K562 (cell line): ENCODE data around the gene PPP1R9A. TPM values are rescaled to one million over a fixed set of nuclear protein-coding genes. Genes with fewer than 3 reads are reported as not detected.

Experiments used
- ATAC-seq: fragments of 200-7000 bp; cut with Tn5 transposase; 3 replicates; pipeline ENCODE4 v1.9.1; 2020; ENCODE audit warnings: moderate library complexity
- BruUV-seq: library from RNA; stranded (reverse); fragments of 400-500 nt; replicated peaks from 2 replicates; lab custom pipeline; 2021; lab: Mats Ljungman, UMichigan
- CTCF ChIA-PET: fragments of 300-600 bp; formaldehyde crosslinking; extraction: SDS; loops from one replicate; lab custom pipeline; 2021; ENCODE audit warnings: low intra/inter-chr PET ratio; lab: Yijun Ruan, JAX
- POLR2A ChIA-PET: fragments of 300-600, 350-650 bp; sonication (Branson Sonifier 250); formaldehyde crosslinking; extraction: SDS; loops from one replicate; lab custom pipeline; 2021; ENCODE audit warnings: antibody characterized with exemption, inconsistent platforms; lab: Yijun Ruan, JAX
- DNase-seq, 4 experiments: peaks; one replicate each; pipeline versions ENCODE4 v3.0.0 to v3.0.0-alpha.2; 2011 to 2018; ENCODE audit warnings: low spot score in 3 of 4, mixed read lengths in 3 of 4; ENCODE audit errors: extremely low read depth in 1 of 4
- FAIRE-seq: peaks from 2 replicates; lab custom pipeline; 2011; peaks lifted over from hg19 to GRCh38; lab: Jason Lieb, UNC
- H2AFZ ChIP-seq: 2 replicates; pipeline ENCODE4 v1.6.0; 2011; ENCODE audit warnings: low read depth, low read length, control low read depth, inconsistent platforms
- H3K27ac ChIP-seq: fragments of 200-600 bp; 3 replicates; pipeline ENCODE4 v1.8.0; 2011; ENCODE audit warnings: low read depth, mild to moderate bottlenecking, control low read depth, inconsistent platforms, low read length, moderate library complexity, mixed read lengths; ENCODE audit errors: extremely low read depth
- H3K27me3 ChIP-seq, 2 experiments: fragments of 300-600 bp in 1 of 2; 2 replicates in 1 of 2; 3 replicates in 1 of 2; pipeline versions ENCODE4 v1.6.0 to v1.8.0; 2011; ENCODE audit warnings: inconsistent platforms in 2 of 2, low read length in 2 of 2, mild to moderate bottlenecking in 1 of 2, mixed read lengths in 1 of 2, moderate library complexity in 1 of 2; ENCODE audit not compliant: control insufficient read depth in 2 of 2, insufficient read depth in 2 of 2
- H3K36me3 ChIP-seq: fragments of 300-600 bp; 3 replicates; pipeline ENCODE4 v1.8.0; 2011; ENCODE audit warnings: mild to moderate bottlenecking, low read length, inconsistent platforms; ENCODE audit not compliant: control insufficient read depth, insufficient read depth
- H3K4me1 ChIP-seq, 2 experiments: fragments of 200-600 bp in 1 of 2; replicated peaks in 1 of 2; 2 replicates in 1 of 2; 3 replicates in 1 of 2; pipeline versions ENCODE4 v1.5.1 to v1.8.0; 2011; ENCODE audit warnings: inconsistent platforms in 2 of 2, low read length in 2 of 2, mild to moderate bottlenecking in 1 of 2, mixed read lengths in 1 of 2, moderate library complexity in 1 of 2; ENCODE audit not compliant: control insufficient read depth in 2 of 2, insufficient read depth in 2 of 2
- H3K4me2 ChIP-seq: 2 replicates; pipeline ENCODE4 v1.6.1; 2011; ENCODE audit warnings: low read length, control low read depth, inconsistent platforms, mixed read lengths; ENCODE audit not compliant: insufficient read depth
- H3K4me3 ChIP-seq: fragments of 200-600 bp; sonication (generic), shearing (Covaris generic); 2 replicates; pipeline ENCODE4 v1.5.1; 2016; ENCODE audit warnings: control low read depth, inconsistent platforms
- H3K79me2 ChIP-seq: fragments of 200-600 bp; 3 replicates; pipeline ENCODE4 v1.8.0; 2011; ENCODE audit warnings: low read length, inconsistent platforms; ENCODE audit not compliant: control insufficient read depth, insufficient read depth
- H3K9ac ChIP-seq, 2 experiments: 2 replicates each; pipeline versions ENCODE4 v1.6.0 to v1.6.1; 2011; ENCODE audit warnings: low read depth in 2 of 2, low read length in 2 of 2, control low read depth in 1 of 2, inconsistent platforms in 1 of 2, mild to moderate bottlenecking in 1 of 2, mixed read lengths in 1 of 2; ENCODE audit not compliant: insufficient read depth in 1 of 2
- H3K9me1 ChIP-seq: one replicate; pipeline ENCODE4 v1.6.0; 2011; ENCODE audit warnings: inconsistent platforms, mild to moderate bottlenecking, low read length, moderate library complexity; ENCODE audit not compliant: control insufficient read depth, insufficient read depth
- H3K9me3 ChIP-seq: replicated peaks from 2 replicates; pipeline ENCODE4 v1.5.1; 2011; ENCODE audit warnings: low read depth, low read length, inconsistent platforms; ENCODE audit not compliant: control insufficient read depth, insufficient read depth
- H4K20me1 ChIP-seq: replicated peaks from 2 replicates; pipeline ENCODE4 v1.6.1; 2011; ENCODE audit warnings: low read length, inconsistent platforms, mixed read lengths; ENCODE audit not compliant: control insufficient read depth, insufficient read depth
- CBX3 ChIP-seq, 2 experiments: IDR thresholded peaks; 1 replicate in 1 of 2; 2 replicates in 1 of 2; pipeline ENCODE4 v1.6.1; 2012; ENCODE audit warnings: inconsistent platforms in 2 of 2, low read length in 2 of 2, borderline replicate concordance in 1 of 2, control low read depth in 1 of 2
- CGGBP1 ChIP-seq: fragments of 250-450 bp; sonication (Bioruptor Pico); IDR thresholded peaks from 2 replicates; pipeline ENCODE4 v1.9.0; 2021; ENCODE audit warnings: mild to moderate bottlenecking
- CREBBP ChIP-seq: IDR thresholded peaks from one replicate; pipeline ENCODE4 v1.6.1; 2012; ENCODE audit warnings: low read depth, mild to moderate bottlenecking, control low read depth, inconsistent platforms, low read length
- MYNN ChIP-seq, 2 experiments: sonication (generic); formaldehyde crosslinking in 1 of 2; IDR thresholded peaks; 2 replicates each; pipeline versions ENCODE4 v1.5.0 to v1.6.1; 2016 to 2020; ENCODE audit warnings: antibody characterized with exemption in 1 of 2, missing genetic modification reagents in 1 of 2
- RBM15 ChIP-seq: fragments of 200-400 bp; formaldehyde crosslinking; IDR thresholded peaks from 2 replicates; pipeline ENCODE4 v1.6.1; 2018; ENCODE audit warnings: mild to moderate bottlenecking, low read length, moderate library complexity; ENCODE audit not compliant: insufficient read depth
- RUNX1 ChIP-seq: sonication (generic); IDR thresholded peaks from 2 replicates; pipeline ENCODE4 v1.6.1; 2016; ENCODE audit warnings: antibody characterized with exemption, low read depth
- SNRNP70 ChIP-seq: fragments of 200-400 bp; formaldehyde crosslinking; optimal IDR thresholded peaks from 2 replicates; pipeline ENCODE3; 2017; ENCODE audit warnings: low read depth, low read length
- TCF7 ChIP-seq: sonication (generic); IDR thresholded peaks from 2 replicates; pipeline ENCODE4 v1.6.1; 2016; ENCODE audit warnings: antibody characterized with exemption, borderline replicate concordance
- TRIM28 ChIP-seq: fragments of 450-650 bp; IDR thresholded peaks from 2 replicates; pipeline ENCODE4 v1.6.1; 2017
- WHSC1 ChIP-seq: IDR thresholded peaks from one replicate; pipeline ENCODE4 v1.6.1; 2012; ENCODE audit warnings: low read length, control low read depth, inconsistent platforms
- WGBS: fragments of 100-300 bp; shearing (Covaris generic); methylation state at CpG from one replicate; pipeline ENCODE4 v1.1.6; 2016; ENCODE audit warnings: low coverage, mixed read lengths; ENCODE audit not compliant: insufficient coverage; ENCODE audit errors: missing lambda C conversion rate; 5-methylcytosine and 5-hydroxymethylcytosine counted together
- in situ Hi-C: fragments of 300-500 bp; cut with MboI; formaldehyde crosslinking; loops from 4 replicates; pipeline ENCODE4 v1.15.0; 2018; ENCODE audit warnings: inconsistent platforms, mixed read lengths
- intact Hi-C: fragments of 100-400 bp; cut with micrococcal nuclease; formaldehyde crosslinking; loops from 2 replicates; pipeline ENCODE4 v1.14.2; 2022
- polyA plus RNA-seq, 8 experiments: library from polyadenylated mRNA; depleted of rRNA in 4 of 8; stranded (reverse) in 5 of 8; unstranded in 3 of 8; fragments of >200 nt; fragmentation: Nextera tagmentation in 2 of 8; fragmentation: Illumina TruSeq in 1 of 8; extraction: Ambion mirVana in 2 of 8; extraction: Trizol in 1 of 8; gene quantifications; 2 replicates each; pipeline versions ENCODE4 v1.2.1 to v1.2.3, GENCODE V29; 2011 to 2014; ENCODE audit warnings: inconsistent platforms in 1 of 8, missing spikeins in 1 of 8
- total RNA-seq, 7 experiments: library from RNA; depleted of rRNA in 6 of 7; stranded (reverse); fragments of >200 nt in 6 of 7; fragmentation: Illumina TruSeq in 2 of 7; extraction: Trizol in 2 of 7; gene quantifications; 2 replicates each; pipeline versions ENCODE4 v1.2.1 to v1.2.3, GENCODE V29; 2011 to 2021; ENCODE audit warnings: low replicate concordance in 1 of 7
- TF ChIP-seq, protein P1 (sequence below), 2 experiments: fragments of 250-450 bp in 1 of 2; fragments of 450-650 bp in 1 of 2; sonication (Bioruptor Pico) in 1 of 2; IDR thresholded peaks; 2 replicates each; pipeline versions ENCODE4 v1.6.1 to v1.8.0; 2016 to 2021; ENCODE audit warnings: mild to moderate bottlenecking in 2 of 2, moderate library complexity in 2 of 2, missing compliant biosample characterization in 1 of 2, missing genetic modification characterization in 1 of 2

Gene PPP1R9A
- total and polyA plus RNA-seq, 9 of the 15 experiments (the other 6 are each of a cell fraction or from before 2014, with no cell fraction given) = 0.24 TPM; not detected in 8

DNA sequence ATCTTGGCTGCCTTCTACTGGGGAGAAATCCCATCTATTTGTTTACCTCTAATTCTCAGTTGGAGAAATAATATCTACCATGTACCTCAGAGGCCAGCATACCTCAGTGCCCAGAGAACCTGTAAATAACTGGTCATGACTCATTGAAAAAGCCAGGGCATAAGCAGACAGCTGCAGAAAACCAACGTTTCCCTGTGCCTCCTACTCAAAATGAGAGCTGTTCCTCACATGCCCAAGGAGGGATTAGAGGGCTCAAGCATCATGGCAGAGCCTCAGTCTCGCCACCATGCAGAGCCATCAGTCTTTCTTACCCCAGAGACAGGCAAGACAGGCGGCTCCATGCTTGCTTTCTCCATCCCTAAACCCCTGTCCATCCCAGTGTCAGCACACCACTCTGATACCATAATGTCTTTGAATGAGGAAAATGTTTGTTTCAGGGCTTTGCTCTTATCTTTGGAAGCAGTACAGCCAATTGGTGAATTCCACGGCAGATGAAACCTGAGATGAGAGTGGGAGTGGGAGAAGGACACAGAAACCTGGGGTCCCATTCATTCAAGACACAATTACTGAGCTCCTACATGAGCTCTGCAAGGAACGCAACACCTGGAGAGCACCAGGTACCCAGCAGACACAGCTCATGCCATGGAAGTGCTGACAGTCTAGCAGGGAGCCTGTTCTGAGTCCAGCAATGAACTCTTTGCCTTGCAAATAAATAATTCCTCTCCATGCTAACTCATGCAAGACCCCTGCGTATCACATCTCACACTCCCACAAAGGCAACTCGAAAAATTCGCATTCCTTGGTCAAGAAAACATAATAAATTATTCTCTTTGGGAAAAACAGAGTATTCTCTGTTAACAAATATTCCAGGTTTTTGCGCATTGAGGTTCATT, 395.9 kb downstream of the PPP1R9A start:
- in situ Hi-C loops = no loop called here
- 0% methylated on average over 9 of the region's 9 CpGs for WGBS

GRCh38 chr7:95304990-95305389, 397.6 kb downstream of the PPP1R9A start:
- POLR2A ChIA-PET = no interaction called here
- intact Hi-C loops = no loop called here
- no peaks in the 10 kb centered on the region for H4K20me1 ChIP-seq
- no peak overlapping the region for H3K4me3 ChIP-seq
- no peaks in the 10 kb centered on the region for H3K9me1 ChIP-seq
- CTCF ChIA-PET = no interaction called here
- 2% methylated on average over 7 of the region's 7 CpGs for WGBS
- H3K36me3 ChIP-seq = no peaks in the 10 kb centered on the region
- H2AFZ ChIP-seq = no peak overlapping the region
- H3K9ac ChIP-seq = no peak overlapping the region
- H3K4me1 ChIP-seq = no peaks in the 10 kb centered on the region
- 0 out of 5 replicates have a peak, but pooled peaks cover 0 to 2% of the 10 kb centered on the region in 2 experiments for H3K27me3 ChIP-seq
- H3K27ac ChIP-seq = no peak overlapping the region
- no peaks in the 10 kb centered on the region for H3K79me2 ChIP-seq
- in situ Hi-C loops = no loop called here
- DNase-seq (no peak), ATAC-seq (no peak), FAIRE-seq (no peak)
- H3K4me2 ChIP-seq = no peak overlapping the region
- BruUV-seq = no TSS peak
- no peaks in the 10 kb centered on the region for H3K9me3 ChIP-seq
- TF ChIP-seq TCF7 (no peak), RBM15 (no peak), TRIM28 (no peak), RUNX1 (no peak), CBX3 (IDR thresholded peaks at IDR 0.05; ENCODE audit: borderline replicate concordance in 1 of 2, low read length in 2 of 2) (no peak), WHSC1 (no peak), CREBBP (no peak), CGGBP1 (CRISPR knock-in tag) (no peak), MYNN (IDR thresholded peaks at IDR 0.05) (no peak), MYNN (CRISPR knock-in tag; IDR thresholded peaks at IDR 0.05) (no peak)

More for the DNA sequence above, 395.9 kb downstream of the PPP1R9A start:
- no peaks in the 10 kb centered on the region for H3K36me3 ChIP-seq
- FAIRE-seq (no peak), DNase-seq (no peak), ATAC-seq (no peak)
- H3K9me3 ChIP-seq = no peaks in the 10 kb centered on the region
- no peak overlapping the region for H3K27ac ChIP-seq
- H3K4me3 ChIP-seq = no peak overlapping the region
- ChIA-PET CTCF (interaction anchor here (0.5 to 0.6 kb wide), 2 partner anchors 75 to 824 kb away, joined by 6 read pairs; no protein-coding TSS in a partner anchor), POLR2A (no interaction called here)
- no peaks in the 10 kb centered on the region for H3K79me2 ChIP-seq
- no peaks in the 10 kb centered on the region for H3K4me1 ChIP-seq
- no peak overlapping the region for H2AFZ ChIP-seq
- 0 out of 5 replicates have a peak, but pooled peaks cover 0 to 2% of the 10 kb centered on the region in 2 experiments for H3K27me3 ChIP-seq
- H4K20me1 ChIP-seq = no peaks in the 10 kb centered on the region
- intact Hi-C loops = no loop called here
- no peak overlapping the region for H3K9ac ChIP-seq
- no peak overlapping the region for H3K4me2 ChIP-seq
- no peaks in the 10 kb centered on the region for H3K9me1 ChIP-seq
- TF ChIP-seq, protein P1, sequence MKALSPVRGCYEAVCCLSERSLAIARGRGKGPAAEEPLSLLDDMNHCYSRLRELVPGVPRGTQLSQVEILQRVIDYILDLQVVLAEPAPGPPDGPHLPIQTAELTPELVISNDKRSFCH (CRISPR knock-in tag; IDR thresholded peaks at IDR 0.05) = no peak
- TF ChIP-seq, protein P1 (tag; IDR thresholded peaks at IDR 0.05) = no peak
- TF ChIP-seq SNRNP70 = no peak
- TF ChIP-seq, all 486 proteins: peak for 0
- no TSS peak for BruUV-seq
